ENCODE data around the gene ELMO1.

- TF ChIP-seq STAT1 (IDR thresholded peaks at IDR 0.05; ENCODE audit: unreplicated experiment) (no peak), CTCF (conservative IDR thresholded peaks at IDR 0.05; ENCODE audit: low read depth in 2 of 2) (no peak), EZH2 (IDR thresholded peaks at IDR 0.05; ENCODE audit: low read depth, unreplicated experiment) (no peak), REST (IDR thresholded peaks at IDR 0.05; ENCODE audit: unreplicated experiment) (no peak), CREB1 (CRISPR knock-in tag; IDR thresholded peaks at IDR 0.05; ENCODE audit: low read depth) (no peak), POLR2AphosphoS5 (IDR thresholded peaks at IDR 0.05; ENCODE audit: low read depth) (no peak), EZH2phosphoT487 (IDR thresholded peaks at IDR 0.05; ENCODE audit: unreplicated experiment) (no peak), ZNF331 (CRISPR knock-in tag; IDR thresholded peaks at IDR 0.05; ENCODE audit: low read depth) (no peak), ETS1 (IDR thresholded peaks at IDR 0.05) (no peak), JUNB (IDR thresholded peaks at IDR 0.05; ENCODE audit: unreplicated experiment) (no peak)
Observed at GRCh38 chr7:37000511-37000910, 448.2 kb downstream of the ELMO1 start.

All from GM23338 (cell line).